ENCODE measurements around the gene MFGE8. TPM values are rescaled to one million over a fixed set of nuclear protein-coding genes. Genes with fewer than 3 reads are reported as not detected.

Gene MFGE8
- total and polyA plus RNA-seq, 2 experiments from 2014 or later, result 334 to 411 TPM

DNA sequence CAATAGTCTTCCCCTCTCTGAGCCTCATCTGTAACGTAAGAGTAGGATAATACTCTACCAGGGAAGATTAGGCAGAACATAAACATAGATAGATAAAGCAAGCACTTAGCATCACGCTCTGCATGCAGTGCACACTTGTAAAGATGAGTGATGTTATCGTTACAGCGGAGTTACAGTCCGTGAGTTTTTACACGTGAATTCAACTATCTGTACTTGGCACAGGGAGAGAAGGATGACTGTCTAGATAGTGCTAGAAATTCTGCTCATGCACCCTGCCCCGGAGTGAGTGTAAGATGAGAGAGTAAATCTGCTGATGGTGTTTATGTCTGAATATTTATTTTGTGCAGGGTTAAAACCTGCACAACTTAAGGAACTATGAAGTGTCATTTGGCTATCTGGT, 53.6 kb downstream of the MFGE8 start:
- H3K4me1 ChIP-seq (ENCODE audit: insufficient read depth), result no peaks in the 10 kb centered on the region
- no peaks in the 10 kb centered on the region for H3K79me2 ChIP-seq (ENCODE audit: insufficient read depth)
- H3K36me3 ChIP-seq (ENCODE audit: low read depth), result no peaks in the 10 kb centered on the region
- H3K9ac ChIP-seq, result no peak overlapping the region
- no peak overlapping the region for H3K4me3 ChIP-seq
- no peak for DNase-seq
- WGBS, 2 experiments (ENCODE audit: low coverage in 1 of 2, low lambda C conversion rate in 2 of 2, missing lambda C conversion rate in 2 of 2), result 30 to 40% methylated on average over 7 of the region's 7 CpGs
- no peaks in the 10 kb centered on the region for H3K9me3 ChIP-seq (ENCODE audit: low read depth)
- no peak overlapping the region for H3K27ac ChIP-seq
- H4K20me1 ChIP-seq (ENCODE audit: insufficient read depth), result no peaks in the 10 kb centered on the region
- no peak overlapping the region for H3K4me2 ChIP-seq (ENCODE audit: unreplicated experiment)
- no peaks in the 10 kb centered on the region for H3K9me2 ChIP-seq (ENCODE audit: insufficient read depth)
- H3K27me3 ChIP-seq (replicated peaks; ENCODE audit: insufficient read depth), result peaks cover 40% of the 10 kb centered on the region
- H3F3A ChIP-seq (ENCODE audit: insufficient read depth), result no peaks in the 10 kb centered on the region
- no peak overlapping the region for H2AFZ ChIP-seq
- in situ Hi-C loops (cut with MboI), result no loop called here
- TF ChIP-seq EZH2 (IDR thresholded peaks at IDR 0.05; ENCODE audit: insufficient read depth, poor library complexity, severe bottlenecking), result no peak
- TF ChIP-seq EZH2phosphoT487 (IDR thresholded peaks at IDR 0.05; ENCODE audit: insufficient read depth, low read depth), result no peak

DNA sequence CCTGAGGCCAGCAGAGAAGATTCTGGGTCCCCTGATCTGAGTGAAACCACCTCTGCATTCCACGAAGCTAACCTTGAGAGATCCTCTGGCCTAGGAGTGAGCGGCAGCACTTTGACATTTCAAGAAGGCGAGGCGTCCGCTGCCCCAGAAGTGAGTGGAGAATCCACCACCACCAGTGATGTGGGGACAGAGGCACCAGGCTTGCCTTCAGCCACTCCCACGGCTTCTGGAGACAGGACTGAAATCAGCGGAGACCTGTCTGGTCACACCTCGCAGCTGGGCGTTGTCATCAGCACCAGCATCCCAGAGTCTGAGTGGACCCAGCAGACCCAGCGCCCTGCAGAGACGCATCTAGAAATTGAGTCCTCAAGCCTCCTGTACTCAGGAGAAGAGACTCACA, 54.2 kb downstream of the MFGE8 start:
- H3K9me2 ChIP-seq (ENCODE audit: insufficient read depth), result no peaks in the 10 kb centered on the region
- H4K20me1 ChIP-seq (ENCODE audit: insufficient read depth), result no peaks in the 10 kb centered on the region
- H2AFZ ChIP-seq, result no peak overlapping the region
- H3K79me2 ChIP-seq (ENCODE audit: insufficient read depth), result no peaks in the 10 kb centered on the region
- H3K4me3 ChIP-seq, result no peak overlapping the region
- in situ Hi-C loops (cut with MboI), result no loop called here
- H3K36me3 ChIP-seq (ENCODE audit: low read depth), result no peaks in the 10 kb centered on the region
- H3K9ac ChIP-seq, result no peak overlapping the region
- no peak for TF ChIP-seq EZH2 (IDR thresholded peaks at IDR 0.05; ENCODE audit: insufficient read depth, poor library complexity, severe bottlenecking)
- TF ChIP-seq EZH2phosphoT487 (IDR thresholded peaks at IDR 0.05; ENCODE audit: insufficient read depth, low read depth), result no peak
- no peaks in the 10 kb centered on the region for H3K9me3 ChIP-seq (ENCODE audit: low read depth)
- H3K4me2 ChIP-seq (ENCODE audit: unreplicated experiment), result no peak overlapping the region
- peaks cover 46% of the 10 kb centered on the region for H3K27me3 ChIP-seq (replicated peaks; ENCODE audit: insufficient read depth)
- H3K4me1 ChIP-seq (ENCODE audit: insufficient read depth), result no peaks in the 10 kb centered on the region
- 60 to 62% methylated on average over 11 of the region's 11 CpGs for WGBS, 2 experiments (ENCODE audit: low coverage in 1 of 2, low lambda C conversion rate in 2 of 2, missing lambda C conversion rate in 2 of 2)
- no peaks in the 10 kb centered on the region for H3F3A ChIP-seq (ENCODE audit: insufficient read depth)
- DNase-seq, result no peak
- H3K27ac ChIP-seq, result no peak overlapping the region

DNA sequence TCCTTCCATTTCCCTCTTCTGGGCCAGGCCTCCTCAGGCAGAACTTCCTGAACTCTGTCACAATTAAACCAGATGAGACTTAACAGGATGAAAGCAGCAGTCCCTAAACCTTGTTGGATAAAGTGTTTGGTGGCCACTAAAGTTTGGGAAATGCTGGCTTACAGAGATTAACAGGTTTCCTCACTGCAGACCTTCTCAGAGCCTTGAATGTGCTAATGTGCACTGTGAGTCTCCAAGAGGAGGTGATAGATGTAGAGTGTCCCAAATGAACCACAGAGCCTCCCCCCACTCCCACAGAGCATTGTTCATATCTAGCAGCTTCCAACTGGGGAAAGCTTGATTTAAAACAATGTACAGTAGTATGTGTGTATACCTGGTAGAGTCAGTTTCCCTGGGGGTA, 60.7 kb downstream of the MFGE8 start:
- DNase-seq, result no peak
- no peak overlapping the region for H3K9ac ChIP-seq
- in situ Hi-C loops (cut with MboI), result no loop called here

DNA sequence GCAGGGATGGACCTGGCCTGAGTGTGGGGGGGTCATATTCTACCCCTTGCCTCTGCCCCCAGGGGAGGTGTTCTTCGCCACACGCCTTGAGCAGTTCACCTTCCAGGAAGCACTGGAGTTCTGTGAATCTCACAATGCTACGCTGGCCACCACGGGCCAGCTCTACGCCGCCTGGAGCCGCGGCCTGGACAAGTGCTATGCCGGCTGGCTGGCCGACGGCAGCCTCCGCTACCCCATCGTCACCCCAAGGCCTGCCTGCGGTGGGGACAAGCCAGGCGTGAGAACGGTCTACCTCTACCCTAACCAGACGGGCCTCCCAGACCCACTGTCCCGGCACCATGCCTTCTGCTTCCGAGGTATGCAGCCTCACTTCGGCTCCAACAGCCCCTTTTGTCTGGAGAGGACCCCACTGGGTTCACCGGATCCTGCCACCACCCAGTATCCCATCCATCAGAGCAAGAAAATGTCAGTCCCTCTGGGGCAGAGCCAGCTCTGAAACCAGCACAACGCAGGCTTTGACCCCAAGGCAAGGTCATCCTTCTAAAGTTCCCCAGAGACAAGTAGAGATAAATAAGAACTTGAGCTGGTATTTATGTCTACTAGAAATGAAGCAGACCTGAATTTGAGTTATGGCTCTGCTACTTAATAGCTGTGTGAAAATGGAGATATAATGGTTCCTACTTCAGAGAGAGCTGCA, 63.7 kb downstream of the MFGE8 start:
- Histone ChIP-seq H3K27me3 (replicated peaks; ENCODE audit: insufficient read depth) (peaks cover 20% of the 10 kb centered on the region), H3K9me2 (ENCODE audit: insufficient read depth) (no peaks in the 10 kb centered on the region), H3K9me3 (ENCODE audit: low read depth) (no peaks in the 10 kb centered on the region), H3K4me1 (ENCODE audit: insufficient read depth) (no peaks in the 10 kb centered on the region), H3K4me2 (ENCODE audit: unreplicated experiment) (no peak overlapping the region), H3F3A (ENCODE audit: insufficient read depth) (no peaks in the 10 kb centered on the region), H3K9ac (no peak overlapping the region), H3K4me3 (no peak overlapping the region), H2AFZ (no peak overlapping the region), H3K36me3 (ENCODE audit: low read depth) (no peaks in the 10 kb centered on the region), H3K27ac (no peak overlapping the region), H4K20me1 (ENCODE audit: insufficient read depth) (no peaks in the 10 kb centered on the region), H3K79me2 (ENCODE audit: insufficient read depth) (no peaks in the 10 kb centered on the region)
- in situ Hi-C loops (cut with MboI), result no loop called here
- no peak for DNase-seq
- 69 to 72% methylated on average over 21 to 22 of the region's 22 CpGs for WGBS, 2 experiments (ENCODE audit: low coverage in 1 of 2, low lambda C conversion rate in 2 of 2, missing lambda C conversion rate in 2 of 2)
- no peak for TF ChIP-seq EZH2 (IDR thresholded peaks at IDR 0.05; ENCODE audit: insufficient read depth, poor library complexity, severe bottlenecking)
- TF ChIP-seq EZH2phosphoT487 (IDR thresholded peaks at IDR 0.05; ENCODE audit: insufficient read depth, low read depth), result no peak

More for the DNA sequence above, 60.7 kb downstream of the MFGE8 start:
- Histone ChIP-seq H2AFZ (no peak overlapping the region), H3K4me1 (ENCODE audit: insufficient read depth) (no peaks in the 10 kb centered on the region), H3K79me2 (ENCODE audit: insufficient read depth) (no peaks in the 10 kb centered on the region), H3K27me3 (replicated peaks; ENCODE audit: insufficient read depth) (peaks cover 25% of the 10 kb centered on the region), H3K4me2 (ENCODE audit: unreplicated experiment) (no peak overlapping the region), H3K4me3 (no peak overlapping the region), H3F3A (ENCODE audit: insufficient read depth) (no peaks in the 10 kb centered on the region), H4K20me1 (ENCODE audit: insufficient read depth) (no peaks in the 10 kb centered on the region), H3K36me3 (ENCODE audit: low read depth) (no peaks in the 10 kb centered on the region), H3K9me2 (ENCODE audit: insufficient read depth) (no peaks in the 10 kb centered on the region), H3K27ac (no peak overlapping the region), H3K9me3 (ENCODE audit: low read depth) (no peaks in the 10 kb centered on the region)
- TF ChIP-seq EZH2 (IDR thresholded peaks at IDR 0.05; ENCODE audit: insufficient read depth, poor library complexity, severe bottlenecking) (no peak), EZH2phosphoT487 (IDR thresholded peaks at IDR 0.05; ENCODE audit: insufficient read depth, low read depth) (no peak)

Other genes starting within 250 kb of the MFGE8 start
- not detected in 2 replicates for gene ACAN, start 109.9 kb downstream of the MFGE8 start, total RNA-seq (2014; rRNA removed; shearing (Covaris generic))
- not detected in 2 replicates for gene ACAN, start 109.9 kb downstream of the MFGE8 start, polyA plus RNA-seq (2016; fragmentation: Nextera tagmentation; extraction: Ambion mirVana)
- gene HAPLN3, start 17.8 kb downstream of the MFGE8 start, total RNA-seq (2014; rRNA removed; shearing (Covaris generic)), result 2.9 and 6.7 TPM in 2 replicates
- 3.3 and 4.5 TPM in 2 replicates for gene HAPLN3, start 17.8 kb downstream of the MFGE8 start, polyA plus RNA-seq (2016; fragmentation: Nextera tagmentation; extraction: Ambion mirVana)
- 24.2 and 28.7 TPM in 2 replicates for gene ABHD2, start 175.1 kb upstream of the MFGE8 start, total RNA-seq (2014; rRNA removed; shearing (Covaris generic))
- gene ABHD2, start 175.1 kb upstream of the MFGE8 start, polyA plus RNA-seq (2016; fragmentation: Nextera tagmentation; extraction: Ambion mirVana), result 13.5 and 17.6 TPM in 2 replicates

Data from GM23248 (cell line).